DMS114 treated with DMSO at 0.1 percent for 48 hours (cell line): ENCODE data around the gene LAMB3.

ENCODE experiments used
- DNase-seq: peaks from one replicate; lab custom pipeline; 2025; ENCODE audit not compliant: unreplicated experiment; lab: John Stamatoyannopoulos, UW

LAMB3 gene

GRCh38 chr1:209662879-209663327, 10.7 kb upstream of the LAMB3 start:
- DNase-seq, result no peak

GRCh38 chr1:209661071-209661470, 8.8 kb upstream of the LAMB3 start:
- DNase-seq, result no peak

- no peak for DNase-seq
Measured at GRCh38 chr1:209659909-209660308, 7.7 kb upstream of the LAMB3 start.

GRCh38 chr1:209657918-209658317, 5.7 kb upstream of the LAMB3 start:
- DNase-seq, result no peak

- no peak for DNase-seq
Measured at GRCh38 chr1:209657140-209657879, 5.1 kb upstream of the LAMB3 start.

GRCh38 chr1:209655411-209656231, 3.4 kb upstream of the LAMB3 start:
- no peak for DNase-seq

GRCh38 chr1:209653915-209654351, 1.7 kb upstream of the LAMB3 start:
- no peak for DNase-seq

GRCh38 chr1:209652873-209653401, 712 bp upstream of the LAMB3 start:
- DNase-seq, result no peak

GRCh38 chr1:209651138-209651587, 1.1 kb downstream of the LAMB3 start:
- DNase-seq, result no peak

GRCh38 chr1:209650454-209650853, 1.8 kb downstream of the LAMB3 start:
- no peak for DNase-seq

GRCh38 chr1:209648931-209649776, 3.1 kb downstream of the LAMB3 start:
- no peak for DNase-seq

GRCh38 chr1:209648346-209648745, 3.9 kb downstream of the LAMB3 start:
- DNase-seq, result no peak

GRCh38 chr1:209647156-209647555, 5.1 kb downstream of the LAMB3 start:
- DNase-seq, result no peak

- no peak for DNase-seq
Measured at GRCh38 chr1:209646558-209646957, 5.7 kb downstream of the LAMB3 start.

GRCh38 chr1:209645574-209646452, 6.4 kb downstream of the LAMB3 start:
- DNase-seq, result no peak

- DNase-seq, result no peak
Measured at GRCh38 chr1:209643285-209644020, 8.8 kb downstream of the LAMB3 start.

- no peak for DNase-seq
Measured at GRCh38 chr1:209642816-209643215, 9.4 kb downstream of the LAMB3 start.

GRCh38 chr1:209641832-209642172, 10.4 kb downstream of the LAMB3 start:
- no peak for DNase-seq

GRCh38 chr1:209635850-209636249, 16.4 kb downstream of the LAMB3 start:
- no peak for DNase-seq
